OCI-LY7 (cell line): ENCODE data around the gene FAAP100. TPM values are rescaled to one million over a fixed set of nuclear protein-coding genes. Genes with fewer than 3 reads are reported as not detected.

ENCODE experiments used
- Bru-seq: library from RNA; stranded (reverse); fragments of 400-500 nt; gene quantifications from one replicate; lab custom pipeline; 2021; lab: Mats Ljungman, UMichigan
- BruChase-seq, 2 experiments: library from RNA; stranded (reverse); fragments of 400-500 nt; gene quantifications; one replicate each; lab custom pipeline; 2021; lab: Mats Ljungman, UMichigan
- BruUV-seq: library from RNA; stranded (reverse); fragments of 400-500 nt; replicated peaks from 2 replicates; lab custom pipeline; 2021; lab: Mats Ljungman, UMichigan
- CTCF ChIA-PET: fragments of 300-600 bp; sonication (Branson Sonifier 250); formaldehyde crosslinking; loops from one replicate; lab custom pipeline; 2022; ENCODE audit warnings: antibody characterized with exemption; ENCODE audit not compliant: unreplicated experiment; lab: Charles Lee
- POLR2A ChIA-PET: fragments of 300-600 bp; sonication (Branson Sonifier 250); formaldehyde crosslinking; loops from one replicate; lab custom pipeline; 2022; ENCODE audit warnings: antibody characterized with exemption; lab: Charles Lee
- DNase-seq: peaks from one replicate; pipeline ENCODE4 v3.0.0-alpha.2; 2015; ENCODE audit warnings: low spot score
- H2AFZ ChIP-seq: fragments of 200-600 bp; sonication (generic), shearing (Covaris generic); 2 replicates; pipeline ENCODE4 v1.6.1; 2014; ENCODE audit warnings: mild to moderate bottlenecking, antibody characterized with exemption, low read length, moderate library complexity
- H3K27ac ChIP-seq: fragments of 200-600 bp; sonication (generic); 2 replicates; pipeline ENCODE4 v1.5.1; 2014; ENCODE audit warnings: mixed run types, low read depth, mild to moderate bottlenecking, moderate library complexity, low read length, inconsistent platforms; ENCODE audit not compliant: poor library complexity, severe bottlenecking
- H3K36me3 ChIP-seq: fragments of 200-600 bp; sonication (generic); 2 replicates; pipeline ENCODE4 v1.6.1; 2014; ENCODE audit warnings: mild to moderate bottlenecking, antibody characterized with exemption, low read length, moderate library complexity, mixed read lengths; ENCODE audit not compliant: insufficient read depth
- H3K4me1 ChIP-seq: fragments of 200-600 bp; sonication (generic); 2 replicates; pipeline ENCODE4 v1.5.1; 2014; ENCODE audit warnings: mild to moderate bottlenecking, low read length; ENCODE audit not compliant: insufficient read depth, poor library complexity, severe bottlenecking
- H3K4me2 ChIP-seq: fragments of 200-600 bp; sonication (generic); 2 replicates; pipeline ENCODE4 v1.6.1; 2014; ENCODE audit warnings: mild to moderate bottlenecking, low read length
- H3K4me3 ChIP-seq: fragments of 200-600 bp; sonication (generic); 2 replicates; pipeline ENCODE4 v1.5.1; 2014; ENCODE audit warnings: mild to moderate bottlenecking, low read depth, low read length; ENCODE audit not compliant: poor library complexity, severe bottlenecking
- H3K79me2 ChIP-seq: fragments of 200-600 bp; sonication (generic); 2 replicates; pipeline ENCODE4 v1.6.1; 2016; ENCODE audit warnings: low read depth, mild to moderate bottlenecking, low read length, moderate library complexity, mixed read lengths; ENCODE audit not compliant: insufficient read depth
- H3K9me2 ChIP-seq: fragments of 200-600 bp; sonication (generic); 2 replicates; pipeline ENCODE4 v1.6.1; 2016; ENCODE audit warnings: mild to moderate bottlenecking, low read length, mixed read lengths; ENCODE audit not compliant: insufficient read depth
- H3K9me3 ChIP-seq: fragments of 200-600 bp; sonication (generic); 2 replicates; pipeline ENCODE4 v1.6.1; 2014; ENCODE audit warnings: mild to moderate bottlenecking, mixed run types, low read length, mixed read lengths
- H4K20me1 ChIP-seq: fragments of 200-600 bp; sonication (generic); 2 replicates; pipeline ENCODE4 v1.6.1; 2014; ENCODE audit warnings: mild to moderate bottlenecking, antibody characterized with exemption, low read length, moderate library complexity, mixed read lengths; ENCODE audit not compliant: insufficient read depth
- EZH2phosphoT487 ChIP-seq: fragments of 200-600 bp; sonication (generic); IDR thresholded peaks from 2 replicates; pipeline ENCODE4 v1.6.1; 2018; ENCODE audit warnings: low read depth, borderline replicate concordance, mild to moderate bottlenecking, mixed run types, antibody characterized with exemption, low read length, moderate library complexity, mixed read lengths
- intact Hi-C: fragments of 100-400 bp; cut with micrococcal nuclease; formaldehyde crosslinking; loops from one replicate; pipeline ENCODE4 v1.10.0; 2022; ENCODE audit not compliant: unreplicated experiment
- long read RNA-seq: library from polyadenylated mRNA; stranded (forward); transcript quantifications from one replicate; pipeline ENCODE4 v2.0.0, GENCODE V29; 2022
- total RNA-seq, 2 experiments: library from RNA; depleted of rRNA in 1 of 2; stranded (reverse); fragments of >200 nt in 1 of 2; shearing (Covaris generic) in 1 of 2; gene quantifications; 2 replicates each; pipeline ENCODE4 v1.2.3, GENCODE V29; 2014 to 2022
- TF ChIP-seq, protein P1 (sequence below): fragments of 200-600 bp; sonication (generic); conservative IDR thresholded peaks from 2 replicates; pipeline ENCODE4 v1.5.1; 2014; ENCODE audit warnings: mild to moderate bottlenecking, antibody characterized with exemption, low read length, moderate library complexity, mixed read lengths

The FAAP100 gene
- 51.1 and 65.2 TPM in 2 replicates for total RNA-seq (2014; rRNA removed; shearing (Covaris generic))
- total RNA-seq (2022), result 64.4 and 74.2 TPM in 2 replicates
- percentile 60 among the genes with signal in this experiment for Bru-seq, nascent RNA
- percentile 75 among the genes with signal in this experiment for BruChase-seq, experiment 1, labeled RNA remaining after a 6-hour chase
- percentile 69 among the genes with signal in this experiment for BruChase-seq, experiment 2, labeled RNA remaining after a 2-hour chase
- long read RNA-seq, transcript FAAP100-202 (5 exons, 2,996 nt), result minor isoform, 5 of 59 reads
- long read RNA-seq, transcript FAAP100-201 (9 exons, 3,627 nt), result minor isoform, 7 of 59 reads
- long read RNA-seq, transcript FAAP100-203 (9 exons, 3,822 nt), result major isoform, 11 of 59 reads
- long read RNA-seq, partial matches to known transcripts, result 17 of 59 reads
- long read RNA-seq, other reads (novel, unspliced or antisense), result 19 of 59 reads

DNA sequence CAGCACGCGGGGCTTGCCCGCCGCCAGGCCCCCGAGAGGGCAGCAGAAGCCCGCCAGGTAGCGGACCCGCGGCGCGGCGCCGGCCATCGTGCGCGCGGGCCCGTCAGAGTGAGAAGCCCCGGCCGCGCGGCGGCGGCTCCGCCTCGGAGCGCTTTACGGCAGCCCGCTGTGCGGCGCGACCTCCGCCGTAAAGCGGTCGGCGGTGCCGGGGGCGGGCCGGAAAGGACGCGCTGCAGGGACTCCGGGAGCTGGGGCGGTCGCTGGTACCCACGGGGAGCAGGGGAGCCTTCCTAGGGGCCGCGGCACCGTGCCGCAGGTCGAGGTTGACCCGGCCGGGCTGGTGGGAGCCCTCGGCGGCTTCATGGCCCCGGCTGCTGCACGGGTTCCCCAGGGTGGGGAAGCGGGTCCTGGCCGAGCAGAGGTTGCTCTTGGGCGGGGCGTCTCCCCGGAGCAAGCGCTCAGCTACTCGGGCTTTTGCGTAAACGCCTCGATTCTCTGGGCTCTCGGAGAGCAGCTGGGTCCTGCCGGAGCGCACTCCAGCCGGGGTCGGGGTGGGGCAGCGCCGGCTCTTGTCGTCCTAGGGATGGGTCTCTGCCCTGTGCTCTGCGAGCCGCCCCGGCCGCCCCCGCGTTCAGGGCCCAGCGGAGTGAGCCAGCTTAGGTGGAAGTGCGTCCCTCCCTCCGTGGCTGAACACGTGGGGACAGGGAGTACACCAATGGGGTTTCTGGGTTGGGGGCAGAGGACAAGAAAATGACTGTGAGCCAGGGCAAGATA lies at the start of gene FAAP100:
TSS of gene FAAP100 (minus strand) at position 110 of the 774 bp plus-strand sequence. CDS start at position 87, 23 bp downstream.
- peak; percentile 93 for DNase-seq
- peak within 1 kb of the TSS; percentile 88 for H3K4me2 ChIP-seq
- H3K4me3 ChIP-seq, result peak within 1 kb of the TSS; percentile 88
- no peaks in the 10 kb centered on the region for H4K20me1 ChIP-seq
- POLR2A ChIA-PET, result interaction anchor here (0.6 to 2.7 kb wide), 9 partner anchors 9 to 157 kb away, joined by 3 to 15 read pairs (median 4); partner anchors contain the start of genes ACTG1 and BAHCC1
- H3K4me1 ChIP-seq, result peaks cover 30% of the 10 kb centered on the region
- H3K27ac ChIP-seq, result peak within 1 kb of the TSS; percentile 80
- H3K9me3 ChIP-seq, result no peaks in the 10 kb centered on the region
- peak within 1 kb of the TSS; percentile 85 for H2AFZ ChIP-seq
- H3K79me2 ChIP-seq, result peaks cover 9% of the 10 kb centered on the region; the same call in 1 of the 2 replicates
- CTCF ChIA-PET, result interaction anchor here (0.7 kb wide), 1 partner anchor 49 kb away, joined by 3 read pairs; no protein-coding TSS in a partner anchor
- H3K36me3 ChIP-seq, result peaks cover 49% of the 10 kb centered on the region
- intact Hi-C loops, result loop anchor here (1.0 to 5.0 kb wide), 6 partner anchors 35 to 300 kb away; partner anchors contain the start of genes NPLOC4 and TSPAN10
- TF ChIP-seq EZH2phosphoT487, result no peak
- no TSS peak for BruUV-seq
- no peaks in the 10 kb centered on the region for H3K9me2 ChIP-seq

GRCh38 chr17:81601525-81602120 lies 49.5 kb upstream of the FAAP100 start:
- CTCF ChIA-PET, result interaction anchor here (0.6 to 1.2 kb wide), 4 partner anchors 50 to 436 kb away, joined by 3 to 9 read pairs (median 3); partner anchors contain the start of genes DCXR and FAAP100
- no peak for TF ChIP-seq EZH2phosphoT487
- TF ChIP-seq, protein P1, sequence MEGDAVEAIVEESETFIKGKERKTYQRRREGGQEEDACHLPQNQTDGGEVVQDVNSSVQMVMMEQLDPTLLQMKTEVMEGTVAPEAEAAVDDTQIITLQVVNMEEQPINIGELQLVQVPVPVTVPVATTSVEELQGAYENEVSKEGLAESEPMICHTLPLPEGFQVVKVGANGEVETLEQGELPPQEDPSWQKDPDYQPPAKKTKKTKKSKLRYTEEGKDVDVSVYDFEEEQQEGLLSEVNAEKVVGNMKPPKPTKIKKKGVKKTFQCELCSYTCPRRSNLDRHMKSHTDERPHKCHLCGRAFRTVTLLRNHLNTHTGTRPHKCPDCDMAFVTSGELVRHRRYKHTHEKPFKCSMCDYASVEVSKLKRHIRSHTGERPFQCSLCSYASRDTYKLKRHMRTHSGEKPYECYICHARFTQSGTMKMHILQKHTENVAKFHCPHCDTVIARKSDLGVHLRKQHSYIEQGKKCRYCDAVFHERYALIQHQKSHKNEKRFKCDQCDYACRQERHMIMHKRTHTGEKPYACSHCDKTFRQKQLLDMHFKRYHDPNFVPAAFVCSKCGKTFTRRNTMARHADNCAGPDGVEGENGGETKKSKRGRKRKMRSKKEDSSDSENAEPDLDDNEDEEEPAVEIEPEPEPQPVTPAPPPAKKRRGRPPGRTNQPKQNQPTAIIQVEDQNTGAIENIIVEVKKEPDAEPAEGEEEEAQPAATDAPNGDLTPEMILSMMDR, result peak; percentile 100
- no peaks in the 10 kb centered on the region for H3K9me3 ChIP-seq
- no peak overlapping the region for H2AFZ ChIP-seq
- H3K4me1 ChIP-seq, result peaks cover 28% of the 10 kb centered on the region
- peak overlapping the region; percentile 12 for H3K27ac ChIP-seq
- peak overlapping the region; percentile 37; the same call in 1 of the 2 replicates for H3K4me2 ChIP-seq
- no peaks in the 10 kb centered on the region for H3K9me2 ChIP-seq
- peaks cover 76% of the 10 kb centered on the region for H3K36me3 ChIP-seq
- no peak overlapping the region for H3K4me3 ChIP-seq
- no TSS peak for BruUV-seq
- POLR2A ChIA-PET, result interaction anchor here (0.6 to 1.6 kb wide), 4 partner anchors 48 to 206 kb away, joined by 3 to 4 read pairs (median 4); partner anchors contain the start of gene BAHCC1
- no peaks in the 10 kb centered on the region; the same call in 1 of the 2 replicates for H3K79me2 ChIP-seq
- peak; percentile 82 for DNase-seq
- intact Hi-C loops, result loop anchor here (1.0 to 2.0 kb wide), 2 partner anchors 49 to 82 kb away; partner anchors contain the start of gene FAAP100
- H4K20me1 ChIP-seq, result peaks cover 9% of the 10 kb centered on the region; the same call in 1 of the 2 replicates
